Spleen (tissue), 11 donors: ENCODE results near the gene CTDSP2. TPM values are rescaled to one million over a fixed set of nuclear protein-coding genes. Genes with fewer than 3 reads are reported as not detected.
"Not testable (repeated sequence)": the region's sequence is repeated elsewhere in the genome, so short reads cannot be mapped to it uniquely, and the experiment has no call there.

Source experiments
- DNase-seq: peaks from one replicate; pipeline ENCODE4 v3.0.0-alpha.2; 2020
- H3K27ac ChIP-seq, 8 donors: fragments of 200-600 bp; sonication (generic) in 7 of 8; 1 replicate in 4 of 8; 2 replicates in 4 of 8; pipeline versions ENCODE4 v1.5.0 to v1.8.0; 2016 to 2021; ENCODE audit warnings: inconsistent platforms in 4 of 8, mild to moderate bottlenecking in 4 of 8, moderate library complexity in 1 of 8
- H3K27me3 ChIP-seq, 7 donors: fragments of 200-600 bp; sonication (generic) in 6 of 7; replicated peaks in 1 of 7; 1 replicate in 4 of 7; 2 replicates in 3 of 7; pipeline versions ENCODE4 v1.5.0 to v1.8.0; 2016 to 2021; ENCODE audit warnings: inconsistent platforms in 3 of 7, mild to moderate bottlenecking in 1 of 7
- H3K36me3 ChIP-seq, 6 donors: fragments of 200-600 bp; sonication (generic) in 5 of 6; 1 replicate in 4 of 6; 2 replicates in 2 of 6; pipeline versions ENCODE4 v1.5.0 to v1.8.0; 2016 to 2021; ENCODE audit warnings: inconsistent platforms in 2 of 6
- H3K4me1 ChIP-seq, 6 donors: fragments of 200-600 bp; sonication (generic) in 5 of 6; 1 replicate in 3 of 6; 2 replicates in 3 of 6; pipeline versions ENCODE4 v1.5.0 to v1.8.0; 2016 to 2021; ENCODE audit warnings: inconsistent platforms in 3 of 6
- H3K4me3 ChIP-seq, 8 donors: fragments of 200-600 bp; sonication (generic) in 7 of 8; 1 replicate in 4 of 8; 2 replicates in 4 of 8; pipeline versions ENCODE4 v1.5.0 to v1.8.0; 2016 to 2021; ENCODE audit warnings: inconsistent platforms in 4 of 8, mild to moderate bottlenecking in 4 of 8, moderate library complexity in 2 of 8
- H3K9me3 ChIP-seq, 8 donors: fragments of 200-600 bp; sonication (generic) in 7 of 8; 1 replicate in 4 of 8; 2 replicates in 4 of 8; pipeline versions ENCODE4 v1.5.0 to v1.8.0; 2016 to 2021; ENCODE audit warnings: inconsistent platforms in 4 of 8
- POLR2A ChIP-seq, 3 donors: fragments of 450-650 bp; IDR thresholded peaks; one replicate each; pipeline ENCODE4 v1.5.1; 2017; ENCODE audit warnings: antibody characterized with exemption in 3 of 3, mild to moderate bottlenecking in 1 of 3
- POLR2AphosphoS5 ChIP-seq, 3 donors: sonication (generic); formaldehyde crosslinking; IDR thresholded peaks; one replicate each; pipeline ENCODE4 v1.5.1; 2017; ENCODE audit warnings: antibody characterized with exemption in 3 of 3
- WGBS, 5 donors: extraction: QIAGEN DNeasy Blood & Tissue Kit in 3 of 5; methylation state at CpG; one replicate each; pipeline versions ENCODE4 v1.1.5 to v1.1.7; 2013 to 2018; 5-methylcytosine and 5-hydroxymethylcytosine counted together
- intact Hi-C: fragments of 100-400 bp; cut with DNase I; formaldehyde crosslinking; loops from one replicate; pipeline ENCODE4 v1.15.0; 2023; ENCODE audit warnings: low total_unique reads
- polyA plus RNA-seq, 3 donors: library from polyadenylated mRNA; stranded (reverse); fragments of 200-250 nt; gene quantifications; one replicate each; pipeline ENCODE4 v1.2.1, GENCODE V29; 2013
- total RNA-seq, 7 donors: library from RNA; depleted of rRNA in 3 of 7; stranded (reverse); fragments of >200 nt in 3 of 7; fragmentation: NEBNext Ultra II Directional in 4 of 7; extraction: Animal tissue kit (Norgen Biotek cat#: 25700) in 4 of 7; gene quantifications; one replicate each; pipeline versions ENCODE4 v1.1.0 to v1.2.1, GENCODE V29; 2016 to 2021
- TF ChIP-seq, protein P1 (sequence below), 11 experiments: fragments of 200-600 bp in 7 of 11; fragments of 450-650 bp in 4 of 11; sonication (generic) in 4 of 11; IDR thresholded peaks in 8 of 11; conservative IDR thresholded peaks in 3 of 11; 1 replicate in 7 of 11; 2 replicates in 4 of 11; pipeline versions ENCODE4 v1.4.0 to v1.8.0; 2016 to 2021; ENCODE audit warnings: antibody characterized with exemption in 11 of 11, inconsistent platforms in 4 of 11, mild to moderate bottlenecking in 1 of 11
- donor health status: healthy with polysubstance abuse.
- donor health status: DM: no; HTN: no; CAD: no; lungs with moderate emphysema.
- donor health status: DM: no; HTN: no; CAD: no.
- donor health status: Bipolar disorder and iron deficiency.
- donor health status: healthy.
- donor health status: DM: no; HTN: no; CAD: no.
- donor health status: DM: yes; HTN: yes; CAD: no.

Gene CTDSP2
- total and polyA plus RNA-seq, 10 donors: 22.2 to 203 (median 144) TPM

DNA sequence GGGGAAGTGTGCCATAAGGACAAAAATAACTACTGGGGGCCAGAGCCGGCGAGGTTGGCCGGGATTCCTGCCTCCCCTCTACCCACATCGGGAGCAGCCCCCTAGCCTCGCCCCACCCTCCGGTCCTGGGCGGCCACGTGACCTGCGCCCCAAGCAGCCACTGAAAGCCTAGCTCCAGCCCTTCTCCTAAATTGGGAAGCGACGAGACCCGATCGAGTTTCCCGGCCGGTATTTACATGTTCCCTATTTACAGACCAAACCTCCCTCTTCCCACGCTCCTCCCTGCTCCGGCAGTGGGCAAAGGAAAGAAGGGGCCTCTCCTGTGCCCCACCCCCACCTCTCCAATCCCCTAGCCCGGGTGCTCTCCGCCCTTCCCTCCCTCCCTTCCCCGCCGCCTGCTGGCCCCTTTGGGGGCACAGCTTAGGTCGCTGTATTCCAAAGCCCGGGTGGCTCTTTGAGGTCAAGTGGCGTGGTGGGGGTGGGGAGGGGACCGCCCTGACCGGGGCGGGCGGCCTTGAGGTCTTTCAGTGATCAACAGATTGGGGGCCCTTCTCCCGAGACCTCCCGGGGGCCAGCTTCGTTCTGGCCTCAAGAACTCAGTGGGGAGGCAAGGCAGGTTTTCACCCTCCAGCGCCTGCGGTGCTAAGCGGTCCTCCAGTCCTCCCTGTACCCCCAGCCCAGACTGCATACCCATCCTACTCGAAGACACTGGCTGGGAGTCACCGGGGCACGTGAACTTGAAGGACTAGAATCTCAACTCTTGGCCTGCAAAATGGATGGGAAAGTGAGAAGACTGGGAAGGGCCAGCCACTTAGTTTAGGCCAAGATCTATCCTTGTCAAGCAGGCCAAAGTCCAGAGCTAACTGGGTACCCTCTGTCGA is 6.3 kb upstream of the CTDSP2 start:
- Histone ChIP-seq H3K27me3 (peaks cover 0 to 20% (median 5%) of the 10 kb centered on the region in 7 donors), H3K27ac (peak overlapping the region in 5 of 8 donors; percentile 16 to 68 (median 47)), H3K4me3 (peak overlapping the region; percentile 8 to 61 (median 26)), H3K9me3 (no peaks in the 10 kb centered on the region), H3K4me1 (peaks cover 18 to 64% (median 42%) of the 10 kb centered on the region in 6 donors), H3K36me3 (no peaks in the 10 kb centered on the region)
- intact Hi-C loops: no loop called here
- WGBS, 5 donors: 16 to 29% (median 28%) methylated on average over 31 to 38 of the region's 38 CpGs
- DNase-seq: no peak
- TF ChIP-seq, protein P1, sequence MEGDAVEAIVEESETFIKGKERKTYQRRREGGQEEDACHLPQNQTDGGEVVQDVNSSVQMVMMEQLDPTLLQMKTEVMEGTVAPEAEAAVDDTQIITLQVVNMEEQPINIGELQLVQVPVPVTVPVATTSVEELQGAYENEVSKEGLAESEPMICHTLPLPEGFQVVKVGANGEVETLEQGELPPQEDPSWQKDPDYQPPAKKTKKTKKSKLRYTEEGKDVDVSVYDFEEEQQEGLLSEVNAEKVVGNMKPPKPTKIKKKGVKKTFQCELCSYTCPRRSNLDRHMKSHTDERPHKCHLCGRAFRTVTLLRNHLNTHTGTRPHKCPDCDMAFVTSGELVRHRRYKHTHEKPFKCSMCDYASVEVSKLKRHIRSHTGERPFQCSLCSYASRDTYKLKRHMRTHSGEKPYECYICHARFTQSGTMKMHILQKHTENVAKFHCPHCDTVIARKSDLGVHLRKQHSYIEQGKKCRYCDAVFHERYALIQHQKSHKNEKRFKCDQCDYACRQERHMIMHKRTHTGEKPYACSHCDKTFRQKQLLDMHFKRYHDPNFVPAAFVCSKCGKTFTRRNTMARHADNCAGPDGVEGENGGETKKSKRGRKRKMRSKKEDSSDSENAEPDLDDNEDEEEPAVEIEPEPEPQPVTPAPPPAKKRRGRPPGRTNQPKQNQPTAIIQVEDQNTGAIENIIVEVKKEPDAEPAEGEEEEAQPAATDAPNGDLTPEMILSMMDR (IDR thresholded peaks at IDR 0.05 in 8 of 11, conservative IDR thresholded peaks at IDR 0.05 in 3 of 11): peak in 5 of 11 experiments; percentile 6 to 31 (median 11)
- TF ChIP-seq POLR2A (IDR thresholded peaks at IDR 0.05) (no peak), POLR2AphosphoS5 (IDR thresholded peaks at IDR 0.05) (peak in 2 of 3 donors; percentile 38 to 42)

DNA sequence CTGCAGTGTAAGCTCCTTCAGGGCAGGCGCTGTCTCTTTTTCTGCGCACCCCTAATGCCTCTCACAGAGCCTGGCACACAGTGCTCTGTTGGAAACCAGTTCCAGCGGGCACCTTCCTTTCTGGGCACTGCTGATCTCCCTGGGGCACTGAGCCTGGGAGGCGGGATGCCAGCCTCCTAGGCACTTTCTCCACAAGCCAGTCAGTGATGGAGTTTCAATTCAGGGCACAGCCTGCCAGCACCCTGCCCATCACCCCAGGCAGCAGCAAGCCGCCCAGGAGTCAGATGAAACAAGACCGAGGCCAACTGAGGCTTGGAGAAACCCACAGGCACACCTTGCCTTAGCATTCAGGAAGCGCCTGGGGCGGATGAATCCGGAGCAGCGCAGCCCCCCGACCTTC is 5.7 kb upstream of the CTDSP2 start:
- Histone ChIP-seq H3K4me1 (peaks cover 18 to 70% (median 46%) of the 10 kb centered on the region in 6 donors), H3K9me3 (no peaks in the 10 kb centered on the region), H3K4me3 (peak overlapping the region in 7 of 8 donors; percentile 8 to 61 (median 27)), H3K36me3 (no peaks in the 10 kb centered on the region), H3K27me3 (peaks cover 0 to 20% (median 5%) of the 10 kb centered on the region in 7 donors), H3K27ac (peak overlapping the region in 4 of 8 donors; percentile 41 to 68 (median 50))
- TF ChIP-seq POLR2AphosphoS5 (IDR thresholded peaks at IDR 0.05) (no peak), POLR2A (IDR thresholded peaks at IDR 0.05) (no peak)
- TF ChIP-seq, protein P1 (IDR thresholded peaks at IDR 0.05 in 8 of 11, conservative IDR thresholded peaks at IDR 0.05 in 3 of 11): no peak
- peak; percentile 34 for DNase-seq
- intact Hi-C loops: no loop called here
- WGBS, 5 donors: 32 to 44% (median 36%) methylated on average over 9 to 11 of the region's 11 CpGs

DNA sequence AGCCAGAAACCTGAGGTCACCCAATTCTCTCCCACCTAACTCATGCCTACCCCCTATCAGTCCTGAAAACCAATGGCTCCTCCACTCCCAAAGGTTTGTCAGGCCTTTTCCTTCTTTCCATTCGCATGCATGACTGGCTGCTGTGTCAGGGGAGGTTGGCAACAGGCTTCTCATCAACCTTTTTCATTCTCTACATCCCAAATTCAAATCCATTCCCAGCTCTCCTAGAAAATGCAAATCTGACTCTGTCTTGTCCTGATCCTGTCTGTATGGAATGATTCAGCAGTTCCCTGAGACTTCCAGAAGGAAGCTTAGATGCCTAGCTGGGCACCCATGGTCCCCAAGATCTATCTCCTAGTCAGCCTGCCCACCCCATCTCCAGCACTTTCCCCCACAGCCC is 5.0 kb upstream of the CTDSP2 start:
- Histone ChIP-seq H3K4me3 (no peak overlapping the region), H3K27ac (peak overlapping the region in 1 of 8 donors; percentile 68), H3K27me3 (peaks cover 0 to 20% (median 5%) of the 10 kb centered on the region in 7 donors), H3K4me1 (peaks cover 18 to 73% (median 47%) of the 10 kb centered on the region in 6 donors), H3K9me3 (no peaks in the 10 kb centered on the region), H3K36me3 (no peaks in the 10 kb centered on the region)
- intact Hi-C loops: no loop called here
- WGBS, 5 donors: 85 to 100% (median 90%) methylated on average over 1 of the region's 1 CpG
- peak; percentile 14 for DNase-seq
- TF ChIP-seq POLR2A (IDR thresholded peaks at IDR 0.05) (no peak), POLR2AphosphoS5 (IDR thresholded peaks at IDR 0.05) (no peak)
- TF ChIP-seq, protein P1 (IDR thresholded peaks at IDR 0.05 in 8 of 11, conservative IDR thresholded peaks at IDR 0.05 in 3 of 11): no peak

DNA sequence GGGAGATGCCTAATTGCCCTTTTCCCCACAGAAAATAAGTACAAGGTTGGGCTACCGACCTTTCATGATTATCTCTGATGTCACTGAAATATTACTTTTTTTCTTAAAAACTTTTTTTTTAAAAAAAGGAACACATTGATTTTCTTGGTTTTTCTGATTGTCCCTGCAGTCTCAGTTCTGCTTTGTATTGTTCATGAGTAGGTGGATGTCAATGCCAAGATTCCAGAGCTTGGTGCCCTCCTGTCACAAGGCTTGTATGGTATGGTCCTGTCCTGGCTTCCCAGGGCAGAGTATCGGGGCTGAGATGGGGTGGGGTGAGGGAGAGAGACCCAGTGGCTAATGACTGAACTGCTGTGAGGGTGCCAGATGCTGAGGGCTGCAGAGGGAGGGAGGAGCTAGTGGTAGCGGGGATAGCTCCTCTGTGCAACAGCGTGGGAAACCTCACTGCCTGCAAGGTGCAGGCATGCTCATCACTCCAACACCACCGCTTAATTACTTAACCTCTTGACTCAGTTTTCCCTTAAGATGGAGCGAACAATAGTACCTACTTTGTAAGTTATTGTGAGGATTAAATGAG is 4.4 kb upstream of the CTDSP2 start:
- H3K4me1 ChIP-seq: peaks cover 18 to 73% (median 47%) of the 10 kb centered on the region in 6 donors
- peaks cover 0 to 20% (median 5%) of the 10 kb centered on the region in 7 donors for H3K27me3 ChIP-seq
- no peak overlapping the region for H3K4me3 ChIP-seq
- DNase-seq: peak; percentile 58
- 39 to 58% (median 45%) methylated on average over 6 of the region's 6 CpGs for WGBS, 5 donors
- no peaks in the 10 kb centered on the region for H3K9me3 ChIP-seq
- TF ChIP-seq POLR2A (IDR thresholded peaks at IDR 0.05) (no peak), POLR2AphosphoS5 (IDR thresholded peaks at IDR 0.05) (no peak)
- TF ChIP-seq, protein P1 (IDR thresholded peaks at IDR 0.05 in 8 of 11, conservative IDR thresholded peaks at IDR 0.05 in 3 of 11): no peak
- H3K36me3 ChIP-seq: no peaks in the 10 kb centered on the region
- H3K27ac ChIP-seq: peak overlapping the region in 1 of 8 donors; percentile 38
- intact Hi-C loops: no loop called here

DNA sequence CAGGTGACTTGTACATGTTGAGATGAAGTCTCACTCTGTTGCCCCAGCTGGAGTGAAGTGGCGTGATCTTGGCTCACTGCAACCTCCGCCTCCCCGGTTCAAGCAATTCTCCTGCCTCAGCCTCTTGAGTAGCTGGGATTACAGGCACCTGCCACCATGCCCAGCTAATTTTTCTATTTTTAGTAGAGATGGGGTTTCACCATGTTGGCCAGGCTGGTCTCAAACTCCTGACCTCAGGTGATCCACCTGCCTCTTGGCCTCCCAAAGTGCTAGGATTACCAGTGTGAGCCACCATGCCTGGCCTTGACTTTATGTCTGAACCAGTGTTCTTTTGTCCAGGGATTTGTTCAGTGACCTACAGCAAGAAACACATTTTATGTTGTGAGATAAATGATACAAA is 2.9 kb upstream of the CTDSP2 start:
- H3K4me3 ChIP-seq, H3K36me3 ChIP-seq, H3K27ac ChIP-seq, DNase-seq, intact Hi-C loops, H3K9me3 ChIP-seq: not testable (repeated sequence)
- Histone ChIP-seq H3K4me1 (peaks cover 19 to 73% (median 41%) of the 10 kb centered on the region in 6 donors), H3K27me3 (peaks cover 0 to 20% (median 5%) of the 10 kb centered on the region in 7 donors)
- 91 to 100% (median 96%) methylated on average over 3 of the region's 3 CpGs for whole genome bisulfite sequencing, 5 donors
